ENCODE results near the gene DPT.
"Not testable (repeated sequence)": the region's sequence is repeated elsewhere in the genome, so short reads cannot be mapped to it uniquely, and the experiment has no call there.

DPT gene

GRCh38 chr1:168728473-168729404, at the start of gene DPT:
DPT (minus strand) TSS chr1:168729206; CDS start chr1:168729174, 32 bp downstream.
- DNase-seq: no peak

GRCh38 chr1:168775366-168775765, 46.4 kb upstream of the DPT start:
- DNase-seq: no peak

- DNase-seq: no peak
These were observed 45.2 kb upstream of the DPT start for GRCh38 chr1:168774241-168774640.

GRCh38 chr1:168772428-168773060, 43.5 kb upstream of the DPT start:
- DNase-seq: no peak

GRCh38 chr1:168771104-168771630, 42.2 kb upstream of the DPT start:
- no peak for DNase-seq

GRCh38 chr1:168769893-168770292, 40.9 kb upstream of the DPT start:
- DNase-seq: not testable (repeated sequence)

- no peak for DNase-seq
These were observed 39.0 kb upstream of the DPT start for GRCh38 chr1:168767894-168768584.

- no peak for DNase-seq
These were observed 37.6 kb upstream of the DPT start for GRCh38 chr1:168766568-168766967.

GRCh38 chr1:168763031-168763430, 34.0 kb upstream of the DPT start:
- no peak for DNase-seq

- DNase-seq: no peak
These were observed 33.5 kb upstream of the DPT start for GRCh38 chr1:168762473-168762872.

- no peak for DNase-seq
These were observed 31.8 kb upstream of the DPT start for GRCh38 chr1:168760781-168761180.

GRCh38 chr1:168760241-168760640, 31.2 kb upstream of the DPT start:
- no peak for DNase-seq

- DNase-seq: no peak
These were observed 30.1 kb upstream of the DPT start for GRCh38 chr1:168759077-168759476.

GRCh38 chr1:168758503-168758902, 29.5 kb upstream of the DPT start:
- no peak for DNase-seq

GRCh38 chr1:168755800-168756418, 26.9 kb upstream of the DPT start:
- no peak for DNase-seq

GRCh38 chr1:168752171-168752832, 23.3 kb upstream of the DPT start:
- DNase-seq: peak in 1 of 2 experiments; percentile 29

- DNase-seq: no peak
These were observed 22.2 kb upstream of the DPT start for GRCh38 chr1:168751195-168751650.

GRCh38 chr1:168742994-168743650, 14.1 kb upstream of the DPT start:
- DNase-seq: no peak

GRCh38 chr1:168742386-168742785, 13.4 kb upstream of the DPT start:
- no peak for DNase-seq

- no peak for DNase-seq
These were observed 10.9 kb upstream of the DPT start for GRCh38 chr1:168739908-168740307.

GRCh38 chr1:168736520-168736919, 7.5 kb upstream of the DPT start:
- no peak for DNase-seq

- no peak for DNase-seq
These were observed 7.0 kb upstream of the DPT start for GRCh38 chr1:168735974-168736373.
